HG03571 (cell line): ENCODE measurements around the gene ITCH.
"Not testable (repeated sequence)": the region's sequence is repeated elsewhere in the genome, so short reads cannot be mapped to it uniquely, and the experiment has no call there.

ENCODE experiments used
- ATAC-seq: cut with Tn5 transposase; IDR thresholded peaks from one replicate; pipeline ENCODE4 v1.9.1; 2021; ENCODE audit not compliant: unreplicated experiment

Gene ITCH

DNA sequence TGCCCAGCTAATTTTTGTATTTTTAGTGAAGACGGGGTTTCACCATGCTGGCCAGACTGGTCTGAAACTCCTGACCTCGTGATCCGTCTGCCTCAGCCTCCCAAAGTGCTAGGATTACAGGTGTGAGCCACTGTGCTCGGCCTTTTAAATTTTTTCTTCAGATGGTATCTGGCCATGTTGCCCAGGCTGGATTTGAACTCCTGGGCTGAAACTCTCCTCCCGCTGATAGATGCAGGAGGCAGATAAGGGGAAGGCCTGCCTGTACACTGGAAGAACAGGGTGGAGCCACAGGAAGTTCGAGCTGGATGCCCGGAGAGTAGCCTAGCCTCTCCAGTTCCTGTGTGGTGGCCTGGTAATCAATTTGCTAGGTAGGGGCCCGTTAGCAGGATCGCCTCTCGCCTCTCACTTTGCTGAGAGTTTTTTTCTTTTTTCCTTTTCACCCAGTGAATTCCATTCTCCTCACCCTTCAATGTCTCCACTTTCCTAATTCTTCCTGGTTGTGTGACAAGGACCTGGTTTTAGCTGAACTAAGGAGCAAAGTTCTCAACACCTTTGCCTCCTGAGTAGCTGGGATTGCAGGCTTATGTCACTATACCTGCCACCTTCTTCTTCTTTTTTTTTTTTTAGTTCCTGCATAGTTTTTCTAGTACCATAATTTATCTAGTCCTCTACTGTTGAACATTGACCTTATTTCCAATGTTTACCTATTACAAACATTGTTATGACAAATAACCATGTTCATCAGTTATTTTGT is 19.4 kb upstream of the ITCH start:
- ATAC-seq = no peak

- no peak for ATAC-seq
Observed at GRCh38 chr20:34344238-34344637, 18.8 kb upstream of the ITCH start.

GRCh38 chr20:34345402-34345736 is 17.7 kb upstream of the ITCH start:
- ATAC-seq = no peak

DNA sequence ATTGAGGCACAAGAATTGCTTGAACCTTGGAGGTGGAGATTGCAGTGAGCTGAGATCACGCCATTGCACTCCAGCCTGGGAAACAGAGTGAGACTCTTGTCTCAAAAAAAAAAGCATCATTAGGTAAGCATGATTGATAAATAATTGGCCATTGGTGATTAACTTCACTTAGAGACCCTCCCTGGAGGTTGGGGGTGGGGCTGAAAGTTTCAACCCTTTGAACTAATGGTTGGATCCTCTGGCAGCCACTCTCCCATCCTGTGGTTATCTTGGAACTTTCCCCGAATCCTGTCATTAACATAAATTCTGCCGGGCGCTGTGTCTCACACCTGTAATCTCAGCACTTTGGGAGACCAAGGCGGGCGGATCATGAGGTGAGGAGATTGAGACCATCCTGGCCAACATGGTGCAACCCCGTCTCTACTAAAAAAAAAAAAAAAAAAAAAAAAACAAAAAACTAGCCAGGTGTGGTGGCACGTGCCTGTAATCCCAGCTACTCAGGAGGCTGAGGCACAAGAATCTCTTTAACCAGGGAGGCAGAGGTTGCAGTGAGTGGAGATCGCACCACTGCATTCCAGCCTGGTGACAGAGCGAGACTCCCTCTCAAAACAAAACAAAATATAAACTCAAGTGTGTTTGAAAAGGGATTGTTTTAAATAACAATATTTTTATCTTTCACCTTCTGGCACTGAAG is 17.1 kb upstream of the ITCH start:
- ATAC-seq = not testable (repeated sequence)

- ATAC-seq = not testable (repeated sequence)
Observed at GRCh38 chr20:34346533-34346865, 16.6 kb upstream of the ITCH start.

DNA sequence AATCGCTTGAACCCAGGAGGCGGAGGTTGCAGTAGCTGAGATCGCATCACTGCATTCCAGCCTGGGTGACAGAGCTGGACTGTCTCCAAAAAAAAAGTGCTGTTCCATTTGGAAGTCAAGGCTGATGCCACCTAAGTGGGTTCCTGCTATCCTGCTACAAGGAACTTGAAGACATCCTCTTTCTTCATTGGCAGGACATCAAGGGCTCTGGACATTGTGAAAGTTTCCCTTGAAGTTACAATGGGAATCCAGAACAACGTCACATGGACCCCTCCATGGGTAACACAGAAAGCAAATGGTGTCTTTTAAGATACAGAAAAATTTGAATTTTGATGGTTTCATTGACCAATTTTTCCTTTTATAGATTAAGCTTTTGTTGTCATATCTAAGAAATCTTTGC is 15.5 kb upstream of the ITCH start:
- ATAC-seq = no peak

- no peak for ATAC-seq
Observed at GRCh38 chr20:34350095-34350494, 13.0 kb upstream of the ITCH start.

DNA sequence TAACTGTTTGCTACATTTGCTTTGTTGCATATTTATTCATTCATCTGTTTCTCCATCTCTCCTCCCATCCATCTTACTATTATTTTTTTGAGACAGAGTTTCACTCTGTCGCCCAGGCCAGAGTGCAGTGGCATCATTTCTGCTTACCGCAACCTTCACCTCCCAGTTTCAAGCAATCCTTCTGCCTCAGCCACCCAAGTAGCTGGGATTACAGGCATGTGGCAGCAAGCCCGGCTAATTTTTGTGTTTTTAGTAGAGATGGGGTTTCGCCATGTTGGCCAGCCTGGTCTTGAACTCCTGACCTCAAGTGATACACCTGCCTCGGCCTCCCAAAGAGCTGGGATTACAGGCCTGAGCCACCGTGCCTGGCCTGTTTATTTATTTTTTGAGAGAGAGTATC is 9.6 kb upstream of the ITCH start:
- not testable (repeated sequence) for ATAC-seq

DNA sequence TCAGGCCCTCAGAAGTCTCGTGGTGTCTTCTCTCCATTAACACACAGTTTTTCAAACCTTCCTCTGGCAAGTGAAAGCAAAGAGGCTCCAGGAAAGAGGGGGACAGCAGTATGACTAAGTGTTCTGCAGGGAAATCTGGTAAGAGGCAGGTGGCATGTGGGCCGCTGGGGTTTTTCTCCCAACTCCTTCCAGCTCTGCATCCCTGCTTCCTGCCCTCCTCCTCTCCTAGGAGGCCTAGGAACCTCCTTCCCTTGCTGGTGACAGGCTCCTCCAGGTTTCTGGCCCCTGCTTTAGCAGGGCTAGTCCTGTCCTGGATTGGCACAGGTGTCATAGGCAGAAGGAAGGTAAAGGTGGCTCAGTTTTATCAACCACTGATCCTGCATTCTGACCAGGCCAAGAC is 7.6 kb upstream of the ITCH start:
- no peak for ATAC-seq

DNA sequence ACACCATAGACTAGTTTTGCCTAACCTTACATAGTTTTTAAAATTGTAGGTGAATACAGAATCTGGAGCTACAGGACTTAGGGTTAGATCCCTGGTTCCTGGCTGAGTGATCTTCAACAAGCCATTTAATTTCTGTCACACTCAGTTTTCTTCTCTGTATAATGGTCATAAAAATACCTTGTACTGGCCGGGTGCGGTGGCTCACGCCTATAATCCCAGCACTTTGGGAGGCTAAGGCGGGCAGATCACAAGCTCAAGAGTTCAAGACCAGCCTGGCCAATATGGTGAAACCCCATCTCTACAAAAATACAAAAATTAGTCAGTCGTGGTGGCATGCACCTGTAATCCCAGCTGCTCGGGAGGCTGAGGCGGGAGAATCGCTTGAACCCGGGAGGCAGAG is 3.3 kb upstream of the ITCH start:
- ATAC-seq = not testable (repeated sequence)

DNA sequence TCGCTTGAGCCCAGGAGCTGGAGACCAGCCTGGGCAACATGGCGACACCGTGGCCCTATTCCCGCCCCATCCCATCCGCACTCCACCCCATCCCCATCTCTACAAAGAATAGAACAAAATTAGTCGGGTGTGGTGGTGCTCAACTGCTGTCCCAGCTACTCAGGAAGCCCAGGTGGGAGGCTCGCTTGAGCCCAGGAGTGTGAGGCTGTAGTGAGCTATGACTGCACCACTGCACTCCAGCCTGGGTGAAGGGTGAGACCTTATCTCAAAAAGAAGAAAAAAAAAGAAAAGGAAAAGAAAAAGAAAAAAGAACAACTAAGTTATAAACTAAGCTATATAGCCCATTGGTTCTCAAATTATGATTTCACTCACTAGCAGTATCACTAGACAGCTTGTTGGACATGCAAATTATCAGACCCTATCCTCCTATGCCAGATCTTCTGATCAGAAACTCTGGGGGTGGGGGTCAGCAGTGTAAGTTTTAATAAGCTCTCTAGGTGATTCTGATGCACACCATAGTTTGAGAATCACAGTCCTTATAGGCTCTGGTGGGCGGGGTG is 491 bp upstream of the ITCH start:
- no peak for ATAC-seq

GRCh38 chr20:34363465-34364222 is 571 bp downstream of the ITCH start:
- ATAC-seq = peak; percentile 46

DNA sequence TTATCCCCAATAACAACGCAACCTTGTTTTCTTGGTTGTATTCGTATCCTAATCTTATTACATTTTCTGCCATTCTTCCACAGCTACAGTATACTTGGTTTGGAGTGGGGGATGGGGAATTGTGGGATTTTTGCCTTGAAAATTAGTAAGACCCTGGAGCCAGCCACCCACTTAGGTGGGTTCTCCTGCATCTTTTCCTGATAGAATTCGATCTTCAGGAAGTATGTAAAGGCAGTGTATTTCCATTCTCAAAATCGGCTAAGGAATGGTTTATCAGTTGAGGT is 1.1 kb downstream of the ITCH start:
- ATAC-seq = no peak

GRCh38 chr20:34365765-34366213 is 2.7 kb downstream of the ITCH start:
- ATAC-seq = no peak

- ATAC-seq = no peak
Observed at GRCh38 chr20:34367155-34367554, 4.1 kb downstream of the ITCH start.

DNA sequence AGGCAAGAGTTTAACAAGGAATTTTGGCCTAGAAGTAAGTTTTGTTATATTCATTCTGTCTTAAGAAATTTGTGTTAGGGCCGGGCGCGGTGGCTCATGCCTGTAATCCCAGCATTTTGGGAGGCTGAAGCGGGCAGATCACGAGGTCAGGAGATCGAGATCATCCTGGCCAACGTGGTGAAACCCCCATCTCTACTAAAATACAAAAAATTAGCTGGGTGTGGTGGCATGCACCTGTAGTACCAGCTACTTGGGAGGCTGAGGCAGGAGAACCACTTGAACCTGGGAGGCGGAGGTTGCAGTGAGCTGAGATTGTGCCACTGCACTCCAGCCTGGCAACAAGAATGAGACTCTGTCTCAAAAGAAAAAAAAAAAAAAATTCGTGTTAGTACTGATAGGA is 4.8 kb downstream of the ITCH start:
- ATAC-seq = not testable (repeated sequence)

DNA sequence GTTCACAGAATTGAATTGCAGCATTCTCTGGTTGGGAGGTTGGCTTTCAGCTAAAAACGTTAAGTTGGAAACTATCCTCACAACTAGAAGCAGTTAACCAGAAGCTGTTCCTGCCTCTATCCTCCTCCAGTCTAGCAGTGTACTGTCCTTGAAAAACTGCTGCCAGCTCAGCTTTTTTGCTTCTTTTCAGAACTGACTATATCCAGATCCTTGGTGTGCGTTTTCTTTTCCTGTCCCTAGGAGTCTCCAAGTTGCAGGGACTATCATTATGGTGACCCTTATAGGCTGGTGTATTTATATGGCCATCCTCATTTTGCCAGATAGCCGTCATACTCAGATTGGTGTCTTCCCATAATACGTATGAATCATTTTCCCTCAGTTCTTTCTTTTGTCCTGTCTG is 5.5 kb downstream of the ITCH start:
- ATAC-seq = no peak

- ATAC-seq = no peak
Observed at GRCh38 chr20:34369265-34369664, 6.2 kb downstream of the ITCH start.

DNA sequence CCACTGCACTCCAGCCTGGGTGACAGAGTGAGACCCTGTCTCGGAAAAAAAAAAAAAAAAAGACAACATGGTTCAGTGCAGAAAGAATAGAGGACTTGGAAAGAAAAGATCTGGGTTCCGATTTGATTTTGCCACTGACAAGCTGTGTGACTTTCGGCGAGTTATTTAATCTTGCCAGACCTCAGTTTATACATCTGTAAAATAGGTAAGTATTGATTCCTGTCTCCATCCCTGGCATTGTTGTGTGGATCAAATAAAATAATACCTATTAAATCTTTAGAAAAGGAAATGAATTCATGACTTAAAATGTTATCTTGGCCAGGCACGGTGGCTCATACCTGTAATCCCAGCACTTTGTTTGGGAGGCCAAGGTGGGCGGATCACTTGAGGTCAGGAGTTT is 7.0 kb downstream of the ITCH start:
- ATAC-seq = no peak

DNA sequence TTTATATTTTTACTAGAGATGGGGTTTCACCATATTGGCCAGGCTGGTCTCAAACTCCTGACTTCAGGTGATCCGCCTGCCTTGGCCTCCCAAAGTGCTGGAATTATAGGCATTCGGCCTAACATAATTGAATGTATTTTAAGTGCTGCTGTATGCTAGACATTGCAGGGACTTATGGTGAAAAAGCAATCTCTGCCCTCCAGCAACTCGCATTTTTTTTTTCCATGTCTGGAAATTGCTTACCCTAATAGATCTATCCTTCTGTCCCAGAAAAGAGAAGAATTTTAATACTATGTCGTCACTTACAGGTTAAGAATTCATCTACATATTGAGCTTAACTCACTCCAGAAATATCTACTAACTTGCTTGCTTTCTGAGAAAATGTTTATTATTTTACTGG is 10.4 kb downstream of the ITCH start:
- ATAC-seq = no peak

GRCh38 chr20:34374209-34374760 is 11.2 kb downstream of the ITCH start:
- no peak for ATAC-seq

- no peak for ATAC-seq
Observed at GRCh38 chr20:34375977-34376430, 12.9 kb downstream of the ITCH start.
